Measurements from ENCODE around the gene SLCO4C1.
A peak's percentile ranks its signal among the peaks of the same experiment; 100 is the strongest.
"Not testable (repeated sequence)": the region's sequence is repeated elsewhere in the genome, so short reads cannot be mapped to it uniquely, and the experiment has no call there.

The SLCO4C1 gene

GRCh38 chr5:102341681-102342288, 45.7 kb upstream of the SLCO4C1 start:
- Histone ChIP-seq H3K27ac (ENCODE audit: extremely low read depth, low read depth, low read length) (no peak overlapping the region), H3K4me3 (ENCODE audit: low read depth, low read length) (no peak overlapping the region), H3K4me1 (ENCODE audit: control insufficient read depth, insufficient read depth, low read length) (no peaks in the 10 kb centered on the region), H3K36me3 (ENCODE audit: control insufficient read depth in 2 of 2, insufficient read depth in 1 of 2, low read length in 2 of 2) (no peaks in the 10 kb centered on the region), H3K9me3 (ENCODE audit: control insufficient read depth, insufficient read depth, low read depth, low read length) (no peaks in the 10 kb centered on the region)
- POLR2A ChIA-PET, result no interaction called here
- TF ChIP-seq GLIS1 (tag by site-specific recombination; IDR thresholded peaks at IDR 0.05) (peak; percentile 68), FEZF1 (tag by site-specific recombination; IDR thresholded peaks at IDR 0.05) (peak; percentile 25; the same call in 1 of the 2 replicates), ZNF398 (tag by site-specific recombination; IDR thresholded peaks at IDR 0.05) (no peak)
- CTCF ChIA-PET, result no interaction called here

- Histone ChIP-seq H3K4me3 (ENCODE audit: low read depth, low read length) (no peak overlapping the region), H3K27ac (ENCODE audit: extremely low read depth, low read depth, low read length) (no peak overlapping the region), H3K9me3 (ENCODE audit: control insufficient read depth, insufficient read depth, low read depth, low read length) (no peaks in the 10 kb centered on the region), H3K36me3 (ENCODE audit: control insufficient read depth in 2 of 2, insufficient read depth in 1 of 2, low read length in 2 of 2) (no peaks in the 10 kb centered on the region), H3K4me1 (ENCODE audit: control insufficient read depth, insufficient read depth, low read length) (no peaks in the 10 kb centered on the region)
- TF ChIP-seq GLI4 (tag by site-specific recombination; IDR thresholded peaks at IDR 0.05) (no peak), BCL11B (tag by site-specific recombination; IDR thresholded peaks at IDR 0.05; ENCODE audit: low read depth) (no peak), ZNF585B (tag by site-specific recombination; IDR thresholded peaks at IDR 0.05) (no peak), ZNF16 (tag by site-specific recombination; IDR thresholded peaks at IDR 0.05; ENCODE audit: low read depth) (no peak), ZNF549 (tag by site-specific recombination; IDR thresholded peaks at IDR 0.05) (no peak), ZBTB48 (tag by site-specific recombination; IDR thresholded peaks at IDR 0.05) (no peak), ZNF555 (tag by site-specific recombination; conservative IDR thresholded peaks at IDR 0.05) (no peak), ZNF132 (tag by site-specific recombination; IDR thresholded peaks at IDR 0.05; ENCODE audit: borderline replicate concordance) (no peak), ZNF521 (tag by site-specific recombination; IDR thresholded peaks at IDR 0.05) (no peak)
- ChIA-PET CTCF (no interaction called here), POLR2A (no interaction called here)
Measured at GRCh38 chr5:102324714-102325113, 28.6 kb upstream of the SLCO4C1 start.

GRCh38 chr5:102318801-102319200, 22.7 kb upstream of the SLCO4C1 start:
- not testable (repeated sequence) for H3K36me3 ChIP-seq (ENCODE audit: control insufficient read depth in 2 of 2, insufficient read depth in 1 of 2, low read length in 2 of 2)
- CTCF ChIA-PET, result interaction anchor here (0.9 kb wide), 1 partner anchor 23 kb away, joined by 3 read pairs; the partner anchor contains the start of gene SLCO4C1
- POLR2A ChIA-PET, result interaction anchor here (0.7 kb wide), 1 partner anchor 24 kb away, joined by 7 read pairs; no protein-coding TSS in a partner anchor

GRCh38 chr5:102314328-102314727, 18.2 kb upstream of the SLCO4C1 start:
- Histone ChIP-seq H3K9me3 (ENCODE audit: control insufficient read depth, insufficient read depth, low read depth, low read length) (no peaks in the 10 kb centered on the region), H3K36me3 (ENCODE audit: control insufficient read depth in 2 of 2, insufficient read depth in 1 of 2, low read length in 2 of 2) (no peaks in the 10 kb centered on the region), H3K27ac (ENCODE audit: extremely low read depth, low read depth, low read length) (no peak overlapping the region), H3K4me3 (ENCODE audit: low read depth, low read length) (no peak overlapping the region), H3K4me1 (ENCODE audit: control insufficient read depth, insufficient read depth, low read length) (no peaks in the 10 kb centered on the region)
- ChIA-PET CTCF (interaction anchor here (2.6 kb wide), 1 partner anchor 19 kb away, joined by 13 read pairs; the partner anchor contains the start of gene SLCO4C1), POLR2A (no interaction called here)
- TF ChIP-seq KLF10 (tag by site-specific recombination; IDR thresholded peaks at IDR 0.05) (0 out of 2 replicates have a peak, but pooled peaks have one; percentile 16), ZNF600 (tag by site-specific recombination; IDR thresholded peaks at IDR 0.05) (no peak), ZNF544 (tag by site-specific recombination; IDR thresholded peaks at IDR 0.05) (peak; percentile 59; the same call in 1 of the 2 replicates), ZNF132 (tag by site-specific recombination; IDR thresholded peaks at IDR 0.05; ENCODE audit: borderline replicate concordance) (no peak), ZNF510 (tag by site-specific recombination; IDR thresholded peaks at IDR 0.05; ENCODE audit: insufficient replicate concordance) (no peak), ZNF18 (tag by site-specific recombination; IDR thresholded peaks at IDR 0.05) (no peak), RBAK (tag by site-specific recombination; IDR thresholded peaks at IDR 0.05) (no peak), GLIS1 (tag by site-specific recombination; IDR thresholded peaks at IDR 0.05) (no peak), ZNF350 (tag by site-specific recombination; IDR thresholded peaks at IDR 0.05) (peak; percentile 71), ZNF394 (tag by site-specific recombination; IDR thresholded peaks at IDR 0.05; ENCODE audit: borderline replicate concordance) (no peak)

More at GRCh38 chr5:102318801-102319200, 22.7 kb upstream of the SLCO4C1 start:
- not testable (repeated sequence) for H3K4me3 ChIP-seq (ENCODE audit: low read depth, low read length); H3K27ac ChIP-seq (ENCODE audit: extremely low read depth, low read depth, low read length); H3K4me1 ChIP-seq (ENCODE audit: control insufficient read depth, insufficient read depth, low read length); H3K9me3 ChIP-seq (ENCODE audit: control insufficient read depth, insufficient read depth, low read depth, low read length)

All from HEK293 (cell line).